ENCODE measurements around the gene ARPC5L. TPM values are rescaled to one million over a fixed set of nuclear protein-coding genes. Genes with fewer than 3 reads are reported as not detected.

ARPC5L gene
- total RNA-seq, 6 experiments from 2014 or later, result 39.0 to 55.9 (median 44.7) TPM

- no peaks in the 10 kb centered on the region for H3K9me3 Mint-ChIP-seq
- H3K4me3 Mint-ChIP-seq, result no peak overlapping the region
- TF ChIP-seq CTCF (IDR thresholded peaks at IDR 0.05), result peak; percentile 38
- peaks cover 32% of the 10 kb centered on the region for H3K36me3 Mint-ChIP-seq (ENCODE audit: low read depth)
- no peak overlapping the region for H3K27ac Mint-ChIP-seq
- H3K4me1 Mint-ChIP-seq (ENCODE audit: low read depth), result peaks cover 25% of the 10 kb centered on the region
- H3K27me3 Mint-ChIP-seq (ENCODE audit: insufficient read depth), result peaks cover 3% of the 10 kb centered on the region
- no peak for DNase-seq
These were observed 3.4 kb upstream of the ARPC5L start for GRCh38 chr9:124858330-124859046.

GRCh38 chr9:124859803-124860581 is 1.9 kb upstream of the ARPC5L start:
- Mint-ChIP-seq H3K27ac (peak overlapping the region; percentile 87), H3K36me3 (ENCODE audit: low read depth) (peaks cover 32% of the 10 kb centered on the region)

GRCh38 chr9:124860582-124861341 is 1.2 kb upstream of the ARPC5L start:
- H3K36me3 Mint-ChIP-seq (ENCODE audit: low read depth), result peaks cover 32% of the 10 kb centered on the region
- no peaks in the 10 kb centered on the region for H3K27me3 Mint-ChIP-seq (ENCODE audit: insufficient read depth)
- H3K4me3 Mint-ChIP-seq, result peak overlapping the region; percentile 88
- H3K4me1 Mint-ChIP-seq (ENCODE audit: low read depth), result peaks cover 30% of the 10 kb centered on the region
- H3K9me3 Mint-ChIP-seq, result no peaks in the 10 kb centered on the region
- peak overlapping the region; percentile 87 for H3K27ac Mint-ChIP-seq
- DNase-seq, result no peak
- no peak for TF ChIP-seq CTCF (IDR thresholded peaks at IDR 0.05)

More at GRCh38 chr9:124859803-124860581, 1.9 kb upstream of the ARPC5L start:
- Mint-ChIP-seq H3K27me3 (ENCODE audit: insufficient read depth) (peaks cover under 1% of the 10 kb centered on the region; the same call in 1 of the 2 replicates), H3K9me3 (no peaks in the 10 kb centered on the region), H3K4me3 (peak overlapping the region; percentile 88), H3K4me1 (ENCODE audit: low read depth) (peaks cover 30% of the 10 kb centered on the region)
- no peak; the same call in 1 of the 2 replicates for TF ChIP-seq CTCF (IDR thresholded peaks at IDR 0.05)
- no peak for DNase-seq

GRCh38 chr9:124863371-124863871 is 1.5 kb downstream of the ARPC5L start:
- Mint-ChIP-seq H3K36me3 (ENCODE audit: low read depth) (peaks cover 23% of the 10 kb centered on the region), H3K4me3 (peak overlapping the region; percentile 17; the same call in 1 of the 2 replicates), H3K4me1 (ENCODE audit: low read depth) (peaks cover 48% of the 10 kb centered on the region), H3K27me3 (ENCODE audit: insufficient read depth) (no peaks in the 10 kb centered on the region; the same call in none of the 2 replicates), H3K27ac (0 out of 2 replicates have a peak overlapping the region, but pooled peaks have one; percentile 14), H3K9me3 (no peaks in the 10 kb centered on the region)
- TF ChIP-seq CTCF (IDR thresholded peaks at IDR 0.05), result no peak
- no peak for DNase-seq
